PC-9 (cell line): ENCODE measurements around the gene PANX3. TPM values are rescaled to one million over a fixed set of nuclear protein-coding genes. Genes with fewer than 3 reads are reported as not detected.
"Not testable (repeated sequence)": the region's sequence is repeated elsewhere in the genome, so short reads cannot be mapped to it uniquely, and the experiment has no call there.

Experiments
- BruUV-seq: library from RNA; stranded (reverse); fragments of 400-500 nt; replicated peaks from 2 replicates; lab custom pipeline; 2021; lab: Mats Ljungman, UMichigan
- CTCF ChIA-PET: fragments of 300-600 bp; sonication (Branson Sonifier 250); formaldehyde crosslinking; loops from one replicate; lab custom pipeline; 2022; ENCODE audit warnings: antibody characterized with exemption; lab: Charles Lee
- POLR2A ChIA-PET: fragments of 300-600 bp; sonication (Branson Sonifier 250); formaldehyde crosslinking; loops from one replicate; lab custom pipeline; 2022; ENCODE audit warnings: antibody characterized with exemption; ENCODE audit not compliant: unreplicated experiment; lab: Charles Lee
- DNase-seq, 2 experiments: peaks; one replicate each; pipeline versions ENCODE4 v3.0.0 to v3.0.0-alpha.2; 2015 to 2022; ENCODE audit warnings: mixed read lengths in 1 of 2
- H2AFZ ChIP-seq: fragments of 200-600 bp; sonication (generic); 2 replicates; pipeline ENCODE4 v1.8.1; 2017; ENCODE audit warnings: antibody characterized with exemption
- H3F3A ChIP-seq: fragments of 200-600 bp; sonication (generic); 2 replicates; pipeline ENCODE4 v1.8.1; 2017; ENCODE audit warnings: antibody characterized with exemption, mild to moderate bottlenecking, low read depth; ENCODE audit not compliant: insufficient read depth
- H3K27ac ChIP-seq: fragments of 200-600 bp; sonication (generic); 2 replicates; pipeline ENCODE4 v1.6.1; 2016; ENCODE audit warnings: mixed run types
- H3K27me3 ChIP-seq: fragments of 200-600 bp; sonication (generic); 2 replicates; pipeline ENCODE4 v1.6.1; 2016; ENCODE audit warnings: low read depth, mixed run types; ENCODE audit not compliant: insufficient read depth
- H3K36me3 ChIP-seq: fragments of 200-600 bp; sonication (generic); 2 replicates; pipeline ENCODE4 v1.6.1; 2016; ENCODE audit warnings: low read depth, mixed run types
- H3K4me1 ChIP-seq: fragments of 200-600 bp; sonication (generic); replicated peaks from 2 replicates; pipeline ENCODE4 v1.6.1; 2016; ENCODE audit warnings: mixed run types; ENCODE audit not compliant: insufficient read depth
- H3K4me2 ChIP-seq: fragments of 200-600 bp; sonication (generic); 2 replicates; pipeline ENCODE4 v1.6.1; 2017; ENCODE audit warnings: mixed run types
- H3K4me3 ChIP-seq: fragments of 200-600 bp; sonication (generic); 2 replicates; pipeline ENCODE4 v1.6.1; 2016; ENCODE audit warnings: mixed run types
- H3K79me2 ChIP-seq: fragments of 200-600 bp; sonication (generic); 2 replicates; pipeline ENCODE4 v1.6.1; 2017; ENCODE audit warnings: low read depth, mixed run types
- H3K9me2 ChIP-seq: fragments of 200-600 bp; sonication (generic); 2 replicates; pipeline ENCODE4 v1.8.1; 2017; ENCODE audit warnings: mild to moderate bottlenecking; ENCODE audit not compliant: insufficient read depth
- H3K9me3 ChIP-seq: fragments of 200-600 bp; sonication (generic); 2 replicates; pipeline ENCODE4 v1.8.1; 2016; ENCODE audit warnings: low read depth; ENCODE audit not compliant: insufficient read depth
- H4K20me1 ChIP-seq: fragments of 200-600 bp; sonication (generic); 2 replicates; pipeline ENCODE4 v1.8.1; 2017; ENCODE audit not compliant: insufficient read depth
- CTCF ChIP-seq: fragments of 200-600 bp; sonication (generic); conservative IDR thresholded peaks from 2 replicates; pipeline ENCODE4 v1.6.1; 2017; ENCODE audit warnings: mixed run types, antibody characterized with exemption, mild to moderate bottlenecking, moderate library complexity
- EZH2 ChIP-seq: fragments of 200-600 bp; sonication (generic); IDR thresholded peaks from 2 replicates; pipeline ENCODE4 v1.8.0; 2017; ENCODE audit warnings: antibody characterized with exemption, low read depth
- intact Hi-C: fragments of 100-400 bp; cut with micrococcal nuclease; formaldehyde crosslinking; loops from one replicate; pipeline ENCODE4 v1.10.0; 2022; ENCODE audit not compliant: unreplicated experiment
- total RNA-seq: library from RNA; stranded (reverse); gene quantifications from 2 replicates; pipeline ENCODE4 v1.2.3, GENCODE V29; 2021

Gene PANX3
- total RNA-seq, 1 experiment from 2014 or later: not detected

- Histone ChIP-seq H3K36me3 (no peaks in the 10 kb centered on the region), H3K27ac (no peak overlapping the region), H3K27me3 (0 out of 2 replicates have a peak, but pooled peaks cover 2% of the 10 kb centered on the region), H3K9me3 (no peaks in the 10 kb centered on the region), H2AFZ (no peak overlapping the region), H3F3A (no peaks in the 10 kb centered on the region), H4K20me1 (no peaks in the 10 kb centered on the region), H3K4me1 (no peaks in the 10 kb centered on the region), H3K4me3 (no peak overlapping the region), H3K9me2 (no peaks in the 10 kb centered on the region), H3K4me2 (no peak overlapping the region), H3K79me2 (no peaks in the 10 kb centered on the region)
- ChIA-PET CTCF (no interaction called here), POLR2A (no interaction called here)
- intact Hi-C loops: no loop called here
- TF ChIP-seq EZH2: no peak
- TF ChIP-seq CTCF: no peak
- BruUV-seq: no TSS peak
- DNase-seq: no peak
Observed at GRCh38 chr11:124602193-124602592, 9.0 kb upstream of the PANX3 start.

DNA sequence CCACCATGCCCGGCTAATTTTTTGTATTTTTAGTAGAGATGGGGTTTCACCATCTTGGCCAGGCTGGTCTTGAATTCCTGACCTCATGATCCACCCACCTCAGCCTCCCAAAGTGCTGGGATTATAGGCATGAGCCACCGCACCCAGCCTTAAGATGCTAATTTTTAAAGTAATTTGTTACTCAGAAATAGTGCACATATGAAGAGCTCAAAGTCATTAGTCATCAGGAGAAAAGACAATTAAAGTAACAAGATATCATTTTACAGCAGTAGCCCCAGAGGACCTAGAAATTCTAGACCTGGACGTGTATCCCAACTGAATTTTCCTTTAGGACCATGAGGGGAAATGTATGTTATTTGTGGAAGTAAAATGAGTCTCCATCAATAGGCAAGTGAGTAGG lies 8.5 kb upstream of the PANX3 start:
- DNase-seq, H3K4me2 ChIP-seq, BruUV-seq, H3K9me2 ChIP-seq, H2AFZ ChIP-seq, H3K27ac ChIP-seq, H3K9me3 ChIP-seq, POLR2A ChIA-PET, intact Hi-C loops, H3K4me1 ChIP-seq, H4K20me1 ChIP-seq, H3K79me2 ChIP-seq, H3K36me3 ChIP-seq, H3K27me3 ChIP-seq, CTCF ChIA-PET, H3K4me3 ChIP-seq, H3F3A ChIP-seq: not testable (repeated sequence)

GRCh38 chr11:124605719-124606118 lies 5.5 kb upstream of the PANX3 start:
- Histone ChIP-seq H3K4me3 (no peak overlapping the region), H4K20me1 (no peaks in the 10 kb centered on the region), H2AFZ (no peak overlapping the region), H3K4me1 (no peaks in the 10 kb centered on the region), H3K4me2 (no peak overlapping the region), H3K9me2 (no peaks in the 10 kb centered on the region), H3K27me3 (no peaks in the 10 kb centered on the region), H3K27ac (no peak overlapping the region), H3F3A (no peaks in the 10 kb centered on the region), H3K36me3 (no peaks in the 10 kb centered on the region), H3K79me2 (no peaks in the 10 kb centered on the region), H3K9me3 (no peaks in the 10 kb centered on the region)
- BruUV-seq: no TSS peak
- intact Hi-C loops: no loop called here
- TF ChIP-seq CTCF: no peak
- ChIA-PET CTCF (no interaction called here), POLR2A (no interaction called here)
- DNase-seq: no peak

DNA sequence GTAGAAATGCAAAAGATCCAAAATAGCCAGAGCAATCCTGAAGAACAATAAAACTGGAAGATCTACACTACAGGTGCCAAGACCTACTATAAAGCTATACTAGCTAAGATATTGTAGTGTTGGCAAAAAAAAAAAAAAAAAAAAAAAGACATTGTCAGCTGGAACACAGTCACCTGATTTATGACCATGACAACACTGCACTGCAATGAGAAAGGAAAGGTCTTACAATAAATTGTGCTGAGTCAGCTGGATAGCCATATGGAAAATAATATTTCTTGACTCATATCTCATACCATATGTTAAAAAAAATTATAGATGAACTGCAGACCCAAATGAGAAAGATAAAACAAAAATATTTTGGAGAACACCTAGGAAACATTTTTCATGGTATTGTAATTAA lies 3.1 kb upstream of the PANX3 start:
- DNase-seq: no peak
- no peaks in the 10 kb centered on the region for H3K9me3 ChIP-seq
- no TSS peak for BruUV-seq
- no peaks in the 10 kb centered on the region for H3K9me2 ChIP-seq
- intact Hi-C loops: no loop called here
- H4K20me1 ChIP-seq: no peaks in the 10 kb centered on the region
- ChIA-PET CTCF (interaction anchor here (0.6 kb wide), 1 partner anchor 14 kb away, joined by 6 read pairs; the partner anchor contains the start of gene TBRG1), POLR2A (interaction anchor here (0.6 kb wide), 2 partner anchors 15 to 196 kb away, joined by 4 to 16 read pairs; no protein-coding TSS in a partner anchor)
- H3K27me3 ChIP-seq: peaks cover 5% of the 10 kb centered on the region; the same call in 1 of the 2 replicates
- H3K36me3 ChIP-seq: no peaks in the 10 kb centered on the region
- H3K4me3 ChIP-seq: no peak overlapping the region
- H3K4me1 ChIP-seq: no peaks in the 10 kb centered on the region
- no peak overlapping the region for H3K4me2 ChIP-seq
- H3K27ac ChIP-seq: no peak overlapping the region
- H2AFZ ChIP-seq: no peak overlapping the region
- no peaks in the 10 kb centered on the region for H3F3A ChIP-seq
- H3K79me2 ChIP-seq: no peaks in the 10 kb centered on the region
- no peak for TF ChIP-seq CTCF
- no peak for TF ChIP-seq EZH2
